K562 treated with DMSO at 1 percent for 48 hours (cell line): ENCODE data around the gene TMPO. TPM values are rescaled to one million over a fixed set of nuclear protein-coding genes. Genes with fewer than 3 reads are reported as not detected.

Source experiments
- total RNA-seq: library from RNA; unstranded; fragments of 300-600 nt; gene quantifications from 2 replicates; pipeline ENCODE4 v1.2.3, GENCODE V29; 2022; ENCODE audit warnings: low replicate concordance; ENCODE audit errors: extremely low read depth

The TMPO gene, protein sequence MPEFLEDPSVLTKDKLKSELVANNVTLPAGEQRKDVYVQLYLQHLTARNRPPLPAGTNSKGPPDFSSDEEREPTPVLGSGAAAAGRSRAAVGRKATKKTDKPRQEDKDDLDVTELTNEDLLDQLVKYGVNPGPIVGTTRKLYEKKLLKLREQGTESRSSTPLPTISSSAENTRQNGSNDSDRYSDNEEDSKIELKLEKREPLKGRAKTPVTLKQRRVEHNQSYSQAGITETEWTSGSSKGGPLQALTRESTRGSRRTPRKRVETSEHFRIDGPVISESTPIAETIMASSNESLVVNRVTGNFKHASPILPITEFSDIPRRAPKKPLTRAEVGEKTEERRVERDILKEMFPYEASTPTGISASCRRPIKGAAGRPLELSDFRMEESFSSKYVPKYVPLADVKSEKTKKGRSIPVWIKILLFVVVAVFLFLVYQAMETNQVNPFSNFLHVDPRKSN
- total RNA-seq = not detected in 2 replicates

DNA sequence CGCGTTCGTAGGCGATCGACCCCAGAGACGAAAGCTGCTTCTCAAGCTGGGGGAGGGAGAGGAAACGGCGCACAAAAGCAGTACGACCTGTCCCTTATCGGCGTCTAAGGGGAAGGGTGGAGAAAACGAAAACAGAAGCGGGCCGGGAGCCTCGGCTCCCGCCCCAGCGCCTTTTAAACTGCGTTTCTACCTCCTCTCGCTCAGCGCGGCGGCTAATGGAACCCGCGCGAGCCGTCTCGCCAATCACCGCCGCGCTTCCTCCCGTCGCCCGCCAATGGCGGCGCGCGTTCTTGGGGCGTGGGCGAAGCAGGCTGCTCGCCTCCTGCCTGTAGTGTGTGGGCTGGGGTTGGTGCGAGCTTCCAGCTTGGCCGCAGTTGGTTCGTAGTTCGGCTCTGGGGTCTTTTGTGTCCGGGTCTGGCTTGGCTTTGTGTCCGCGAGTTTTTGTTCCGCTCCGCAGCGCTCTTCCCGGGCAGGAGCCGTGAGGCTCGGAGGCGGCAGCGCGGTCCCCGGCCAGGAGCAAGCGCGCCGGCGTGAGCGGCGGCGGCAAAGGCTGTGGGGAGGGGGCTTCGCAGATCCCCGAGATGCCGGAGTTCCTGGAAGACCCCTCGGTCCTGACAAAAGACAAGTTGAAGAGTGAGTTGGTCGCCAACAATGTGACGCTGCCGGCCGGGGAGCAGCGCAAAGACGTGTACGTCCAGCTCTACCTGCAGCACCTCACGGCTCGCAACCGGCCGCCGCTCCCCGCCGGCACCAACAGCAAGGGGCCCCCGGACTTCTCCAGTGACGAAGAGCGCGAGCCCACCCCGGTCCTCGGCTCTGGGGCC lies at the start of gene TMPO:
Gene TMPO (plus strand): TSS at position 304 of the 824 bp plus-strand sequence. CDS start 278 bp downstream, at position 582.

DNA sequence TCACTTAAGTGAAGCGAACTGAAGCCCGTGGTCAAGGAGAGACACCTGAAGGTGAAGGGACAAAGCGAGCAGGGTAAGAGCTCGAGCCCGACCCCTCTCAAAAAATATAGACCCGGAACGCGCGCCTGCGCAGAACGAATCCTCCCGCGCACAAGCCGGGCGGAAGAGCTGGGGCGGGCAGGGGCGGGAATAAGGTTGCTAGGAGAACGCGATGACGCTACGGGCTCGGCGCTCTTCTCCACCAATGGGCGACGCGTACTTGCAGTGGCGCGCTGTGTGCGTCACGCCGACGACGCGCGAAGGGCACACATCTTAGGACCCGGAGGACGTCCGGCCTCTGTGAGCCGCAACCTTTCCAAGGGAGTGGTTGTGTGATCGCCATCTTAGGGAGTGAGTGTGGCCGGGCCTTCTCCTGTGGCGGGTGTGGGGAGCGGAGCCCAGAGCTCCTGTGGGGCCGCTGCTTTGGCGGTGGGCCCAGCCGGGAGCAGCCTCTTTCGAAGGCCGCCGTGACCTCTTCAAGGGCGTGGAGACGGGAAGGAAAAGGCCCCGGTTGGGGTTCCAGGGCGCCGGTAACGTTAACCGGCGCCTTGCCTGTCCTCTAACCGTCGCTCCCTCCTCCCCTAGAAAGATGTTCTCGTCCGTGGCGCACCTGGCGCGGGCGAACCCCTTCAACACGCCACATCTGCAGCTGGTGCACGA lies 78.1 kb downstream of the TMPO start, which contains the start of gene SLC25A3:
Gene SLC25A3 (plus strand): TSS at position 336 of the 699 bp plus-strand sequence. CDS start 293 bp downstream, at position 629.

Other genes with a start within 250 kb of the TMPO start
- 356 TPM in 1 of 2 replicates, not detected in the other for gene SLC25A3, start 78.1 kb downstream of the TMPO start, total RNA-seq
- gene IKBIP, start 129.2 kb downstream of the TMPO start, total RNA-seq = not detected in 2 replicates
- gene APAF1, start 129.7 kb downstream of the TMPO start, total RNA-seq = not detected in 2 replicates